GDM1 (cell line): Measurements from ENCODE around the gene DLG4.
A peak's percentile ranks its signal among the peaks of the same experiment; 100 is the strongest.
"Not testable (repeated sequence)": the region's sequence is repeated elsewhere in the genome, so short reads cannot be mapped to it uniquely, and the experiment has no call there.

Experiments
- DNase-seq: peaks from one replicate; lab custom pipeline; 2025; lab: John Stamatoyannopoulos, UW

DLG4 gene

GRCh38 chr17:7249214-7249613 lies 29.6 kb upstream of the DLG4 start:
- DNase-seq, result no peak

- no peak for DNase-seq
These were observed 29.2 kb upstream of the DLG4 start for GRCh38 chr17:7248796-7249195.

- no peak for DNase-seq
These were observed 27.1 kb upstream of the DLG4 start for GRCh38 chr17:7246779-7247178.

- not testable (repeated sequence) for DNase-seq
These were observed 24.2 kb upstream of the DLG4 start for GRCh38 chr17:7243838-7244237.

GRCh38 chr17:7243453-7243729 lies 23.8 kb upstream of the DLG4 start:
- no peak for DNase-seq

- peak; percentile 87 for DNase-seq
These were observed 23.2 kb upstream of the DLG4 start for GRCh38 chr17:7242717-7243452.

GRCh38 chr17:7241783-7242716 lies 22.4 kb upstream of the DLG4 start, which contains the start of gene GABARAP:
Gene GABARAP (minus strand): TSS chr17:7242449. CDS start chr17:7242330, 119 bp downstream.
- DNase-seq, result peak; percentile 79

GRCh38 chr17:7241090-7241733 lies 21.6 kb upstream of the DLG4 start:
- DNase-seq, result no peak

- no peak for DNase-seq
These were observed 20.7 kb upstream of the DLG4 start for GRCh38 chr17:7240375-7240774.

- DNase-seq, result peak; percentile 99
These were observed 19.7 kb upstream of the DLG4 start, which contains the start of gene PHF23 for GRCh38 chr17:7239091-7240027. Gene PHF23 (minus strand): TSS chr17:7239457. CDS start chr17:7239279, 178 bp downstream.

- no peak for DNase-seq
These were observed 18.9 kb upstream of the DLG4 start for GRCh38 chr17:7238420-7239090.

- peak; percentile 53 for DNase-seq
These were observed 18.3 kb upstream of the DLG4 start for GRCh38 chr17:7237761-7238419.

- DNase-seq, result no peak
These were observed 17.7 kb upstream of the DLG4 start for GRCh38 chr17:7237266-7237760.

GRCh38 chr17:7236808-7237207 lies 17.2 kb upstream of the DLG4 start:
- DNase-seq, result no peak

GRCh38 chr17:7235693-7236665 lies 16.3 kb upstream of the DLG4 start:
- no peak for DNase-seq

- peak; percentile 90 for DNase-seq
These were observed 14.7 kb upstream of the DLG4 start, which contains the start of gene DVL2 for GRCh38 chr17:7234083-7234951. Gene DVL2 (minus strand): TSS chr17:7234517. CDS start chr17:7234262, 255 bp downstream.

- no peak for DNase-seq
These were observed 14.1 kb upstream of the DLG4 start for GRCh38 chr17:7233701-7234082.

GRCh38 chr17:7232114-7232513 lies 12.5 kb upstream of the DLG4 start:
- no peak for DNase-seq
